Body of pancreas (tissue), 4 donors: ENCODE results near the gene CENPC.

Source experiments
- CTCF ChIP-seq, 7 experiments: fragments of 450-650 bp in 4 of 7; fragments of 200-600 bp in 3 of 7; sonication (generic) in 3 of 7; IDR thresholded peaks; one replicate each; pipeline ENCODE4 v1.5.1; 2016 to 2019; ENCODE audit warnings: antibody characterized with exemption in 7 of 7
- POLR2A ChIP-seq, 3 donors: fragments of 450-650 bp; IDR thresholded peaks; one replicate each; pipeline ENCODE4 v1.6.1; 2016; ENCODE audit warnings: antibody characterized with exemption in 3 of 3, mild to moderate bottlenecking in 2 of 3

DNA sequence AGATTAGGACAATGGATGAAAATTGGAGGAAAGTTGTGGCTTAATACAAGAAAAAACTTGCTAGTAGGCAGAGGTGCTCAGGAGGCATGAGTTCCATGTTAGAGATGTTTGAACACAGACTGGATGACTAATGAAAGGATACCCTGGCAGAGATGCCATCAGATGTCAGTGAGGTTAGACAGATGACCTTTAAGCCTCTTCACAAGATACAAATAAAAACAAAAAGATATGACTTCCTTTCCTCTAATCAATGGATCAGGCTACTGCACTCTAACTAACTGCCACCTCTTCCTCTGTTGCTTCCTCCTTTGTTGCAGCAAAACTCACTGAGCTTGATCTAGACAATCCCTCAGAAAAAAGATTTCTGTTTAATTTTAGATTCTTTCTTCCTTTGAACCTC, 27.9 kb upstream of the CENPC start:
- TF ChIP-seq CTCF (IDR thresholded peaks at IDR 0.05) = no peak
- TF ChIP-seq POLR2A (IDR thresholded peaks at IDR 0.05) = no peak
